H9 (cell line): Measurements from ENCODE around the gene BRAF. TPM values are rescaled to one million over a fixed set of nuclear protein-coding genes. Genes with fewer than 3 reads are reported as not detected.
A peak's percentile ranks its signal among the peaks of the same experiment; 100 is the strongest.

ENCODE experiments used
- DNase-seq: peaks from one replicate; pipeline ENCODE4 v3.0.0-alpha.2; 2017
- H2AFZ ChIP-seq: one replicate; pipeline ENCODE4 v1.6.1; 2013; ENCODE audit warnings: mild to moderate bottlenecking, low read length, control low read depth, moderate library complexity
- H2AK5ac ChIP-seq: 2 replicates; pipeline ENCODE4 v1.6.1; 2013; ENCODE audit warnings: low read length, control low read depth, mixed read lengths; ENCODE audit not compliant: insufficient read length
- H2BK120ac ChIP-seq: one replicate; pipeline ENCODE4 v1.6.1; 2013; ENCODE audit warnings: low read depth, mild to moderate bottlenecking, low read length, control low read depth, inconsistent platforms; ENCODE audit not compliant: poor library complexity, severe bottlenecking
- H2BK12ac ChIP-seq: 2 replicates; pipeline ENCODE4 v1.6.1; 2013; ENCODE audit warnings: low read length, control low read depth, mixed read lengths, low read depth; ENCODE audit not compliant: insufficient read length
- H2BK15ac ChIP-seq: 2 replicates; pipeline ENCODE4 v1.6.1; 2013; ENCODE audit warnings: low read depth, low read length, control low read depth
- H2BK20ac ChIP-seq: one replicate; pipeline ENCODE4 v1.6.1; 2013; ENCODE audit warnings: low read depth, mild to moderate bottlenecking, low read length, control low read depth, inconsistent platforms; ENCODE audit not compliant: poor library complexity, severe bottlenecking
- H2BK5ac ChIP-seq: 2 replicates; pipeline ENCODE4 v1.6.1; 2013; ENCODE audit warnings: low read length, control low read depth, mixed read lengths; ENCODE audit not compliant: insufficient read length
- H3K14ac ChIP-seq: 2 replicates; pipeline ENCODE4 v1.6.1; 2013; ENCODE audit warnings: low read length, control low read depth; ENCODE audit not compliant: insufficient read depth
- H3K18ac ChIP-seq: 2 replicates; pipeline ENCODE4 v1.6.1; 2013; ENCODE audit warnings: low read depth, mild to moderate bottlenecking, mixed read lengths, low read length, control low read depth; ENCODE audit not compliant: insufficient read length
- H3K23ac ChIP-seq: 2 replicates; pipeline ENCODE4 v1.6.1; 2013; ENCODE audit warnings: low read length, control low read depth, mixed read lengths, low read depth; ENCODE audit not compliant: insufficient read length
- H3K23me2 ChIP-seq: 2 replicates; pipeline ENCODE4 v1.6.1; 2013; ENCODE audit warnings: low read depth, mild to moderate bottlenecking, mixed read lengths, low read length, control low read depth; ENCODE audit not compliant: insufficient read length, poor library complexity, severe bottlenecking
- H3K27ac ChIP-seq: 2 replicates; pipeline ENCODE4 v1.5.1; 2013; ENCODE audit warnings: low read length, control low read depth, mixed read lengths, low read depth; ENCODE audit not compliant: insufficient read length
- H3K27me3 ChIP-seq: 2 replicates; pipeline ENCODE4 v1.6.1; 2013; ENCODE audit warnings: low read length, control low read depth, inconsistent platforms; ENCODE audit not compliant: insufficient read depth
- H3K4ac ChIP-seq: 2 replicates; pipeline ENCODE4 v1.6.1; 2013; ENCODE audit warnings: low read depth, mild to moderate bottlenecking, control low read depth, inconsistent platforms, low read length, moderate library complexity
- H3K4me1 ChIP-seq: 2 replicates; pipeline ENCODE4 v1.6.1; 2013; ENCODE audit warnings: low read length, control low read depth, inconsistent platforms; ENCODE audit not compliant: insufficient read depth
- H3K4me2 ChIP-seq: 2 replicates; pipeline ENCODE4 v1.6.1; 2013; ENCODE audit warnings: low read length, control low read depth, mixed read lengths; ENCODE audit not compliant: insufficient read length, insufficient read depth
- H3K56ac ChIP-seq: 2 replicates; pipeline ENCODE4 v1.6.1; 2013; ENCODE audit warnings: low read depth, mild to moderate bottlenecking, mixed read lengths, low read length, control low read depth; ENCODE audit not compliant: insufficient read length
- H3K79me1 ChIP-seq: 2 replicates; pipeline ENCODE4 v1.6.1; 2013; ENCODE audit warnings: low read depth, mild to moderate bottlenecking, moderate library complexity, low read length, control low read depth, inconsistent platforms; ENCODE audit not compliant: insufficient read depth, poor library complexity, severe bottlenecking
- H3K79me2 ChIP-seq: 2 replicates; pipeline ENCODE4 v1.6.1; 2013; ENCODE audit warnings: low read length, control low read depth, inconsistent platforms; ENCODE audit not compliant: insufficient read depth
- H3K9ac ChIP-seq: 2 replicates; pipeline ENCODE4 v1.6.1; 2013; ENCODE audit warnings: low read length, control low read depth, mixed read lengths; ENCODE audit not compliant: insufficient read length; ENCODE audit errors: extremely low read depth
- H3K9me3 ChIP-seq: one replicate; pipeline ENCODE4 v1.6.1; 2013; ENCODE audit warnings: low read depth, low read length, inconsistent platforms; ENCODE audit not compliant: control insufficient read depth
- H3T11ph ChIP-seq: one replicate; pipeline ENCODE4 v1.6.1; 2013; ENCODE audit warnings: mild to moderate bottlenecking, low read length, control low read depth, inconsistent platforms
- H4K20me1 ChIP-seq: one replicate; pipeline ENCODE4 v1.6.1; 2013; ENCODE audit not compliant: control insufficient read depth, insufficient read length, insufficient read depth
- H4K5ac ChIP-seq: 2 replicates; pipeline ENCODE4 v1.6.1; 2013; ENCODE audit warnings: low read depth, mild to moderate bottlenecking, mixed read lengths, low read length, control low read depth; ENCODE audit not compliant: insufficient read length
- H4K8ac ChIP-seq: replicated peaks from 2 replicates; pipeline ENCODE4 v1.6.1; 2013; ENCODE audit warnings: low read length, control low read depth, mixed read lengths, low read depth; ENCODE audit not compliant: insufficient read length
- H4K91ac ChIP-seq: 2 replicates; pipeline ENCODE4 v1.6.1; 2013; ENCODE audit warnings: low read depth, mild to moderate bottlenecking, moderate library complexity, mixed read lengths, low read length, control low read depth; ENCODE audit not compliant: insufficient read length
- H3K27ac Mint-ChIP-seq, 3 experiments: 2 replicates in 2 of 3; 3 replicates in 1 of 3; pipeline ENCODE4 v1.8.0; 2020 to 2021; ENCODE audit warnings: mixed read lengths in 3 of 3, mild to moderate bottlenecking in 1 of 3, moderate library complexity in 1 of 3
- H3K27me3 Mint-ChIP-seq: 2 replicates; pipeline ENCODE4 v1.8.0; 2021; ENCODE audit warnings: low read depth, mild to moderate bottlenecking, moderate library complexity, mixed read lengths
- H3K36me3 Mint-ChIP-seq, 3 experiments: 2 replicates in 2 of 3; 3 replicates in 1 of 3; pipeline ENCODE4 v1.8.0; 2020 to 2021; ENCODE audit warnings: low read depth in 3 of 3, mixed read lengths in 3 of 3; ENCODE audit not compliant: insufficient read depth in 1 of 3
- H3K4me1 Mint-ChIP-seq, 2 experiments: 2 replicates each; pipeline ENCODE4 v1.8.0; 2020; ENCODE audit warnings: mixed read lengths in 2 of 2
- H3K4me3 Mint-ChIP-seq, 2 experiments: 2 replicates in 1 of 2; 3 replicates in 1 of 2; pipeline ENCODE4 v1.8.0; 2020 to 2021; ENCODE audit warnings: mild to moderate bottlenecking in 2 of 2, mixed read lengths in 2 of 2, moderate library complexity in 1 of 2
- H3K9me3 Mint-ChIP-seq, 2 experiments: 2 replicates in 1 of 2; 3 replicates in 1 of 2; pipeline ENCODE4 v1.8.0; 2020; ENCODE audit warnings: mild to moderate bottlenecking in 2 of 2, mixed read lengths in 2 of 2, moderate library complexity in 1 of 2
- whole genome bisulfite sequencing: extraction: QIAGEN DNeasy Blood & Tissue Kit; methylation state at CpG from one replicate; pipeline ENCODE4 v1.1.7; 2013; ENCODE audit warnings: missing lambda C conversion rate, low lambda C conversion rate, mixed read lengths; ENCODE audit not compliant: insufficient read length; ENCODE audit errors: extremely low coverage; 5-methylcytosine and 5-hydroxymethylcytosine counted together
- total RNA-seq: library from RNA; stranded (reverse); gene quantifications from 2 replicates; pipeline ENCODE4 v1.2.1, GENCODE V29; 2021
- TF ChIP-seq, protein P1 (sequence below): fragments of 200-600 bp; sonication (generic); conservative IDR thresholded peaks from 3 replicates; pipeline ENCODE4 v1.8.0; 2021; ENCODE audit warnings: antibody characterized with exemption, mild to moderate bottlenecking

BRAF gene
- total RNA-seq, 1 experiment from 2014 or later, result 32.9 TPM

DNA sequence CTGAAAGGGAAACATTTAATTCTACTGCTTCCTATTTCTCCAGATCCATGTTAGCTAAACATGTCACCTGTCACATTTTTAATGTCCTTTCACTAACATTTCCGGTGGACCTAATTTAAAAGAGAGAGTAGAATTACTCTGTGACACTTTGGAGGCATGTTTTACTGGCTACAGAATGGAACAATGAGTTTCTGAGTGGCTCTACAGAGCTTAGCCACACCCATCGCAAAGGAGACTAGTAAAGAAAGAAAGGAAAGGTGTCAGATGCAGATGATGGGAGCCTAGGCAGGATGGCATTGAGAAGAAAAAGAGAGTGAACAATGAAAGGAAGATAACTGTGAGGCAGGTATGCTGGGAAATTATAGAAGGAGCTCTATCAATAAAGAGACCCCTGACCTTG is 192.3 kb downstream of the BRAF start:
- no peak overlapping the region for H2BK120ac ChIP-seq
- H3K79me1 ChIP-seq, result no peaks in the 10 kb centered on the region
- no peaks in the 10 kb centered on the region for H3K79me2 ChIP-seq
- no peaks in the 10 kb centered on the region for H4K20me1 ChIP-seq
- H4K5ac ChIP-seq, result no peak overlapping the region
- H2AK5ac ChIP-seq, result no peak overlapping the region
- H3K14ac ChIP-seq, result no peak overlapping the region
- H3K18ac ChIP-seq, result no peak overlapping the region
- Mint-ChIP-seq H3K36me3 (peaks cover 4 to 9% (median 9%) of the 10 kb centered on the region in 3 experiments; a peak in 5 of 7 replicates), H3K27me3 (no peaks in the 10 kb centered on the region), H3K27ac (peak overlapping the region in 1 of 3 experiments; percentile 53; a peak in 2 of 7 replicates), H3K4me1 (peaks cover 5 to 9% of the 10 kb centered on the region in 2 experiments), H3K9me3 (no peaks in the 10 kb centered on the region), H3K4me3 (no peak overlapping the region)
- H3K4ac ChIP-seq, result no peak overlapping the region
- H3K4me1 ChIP-seq, result no peaks in the 10 kb centered on the region
- no peak overlapping the region for H2BK5ac ChIP-seq
- H3K23me2 ChIP-seq, result no peaks in the 10 kb centered on the region
- no peak overlapping the region for H3K56ac ChIP-seq
- no peak overlapping the region for H3K23ac ChIP-seq
- TF ChIP-seq, protein P1, sequence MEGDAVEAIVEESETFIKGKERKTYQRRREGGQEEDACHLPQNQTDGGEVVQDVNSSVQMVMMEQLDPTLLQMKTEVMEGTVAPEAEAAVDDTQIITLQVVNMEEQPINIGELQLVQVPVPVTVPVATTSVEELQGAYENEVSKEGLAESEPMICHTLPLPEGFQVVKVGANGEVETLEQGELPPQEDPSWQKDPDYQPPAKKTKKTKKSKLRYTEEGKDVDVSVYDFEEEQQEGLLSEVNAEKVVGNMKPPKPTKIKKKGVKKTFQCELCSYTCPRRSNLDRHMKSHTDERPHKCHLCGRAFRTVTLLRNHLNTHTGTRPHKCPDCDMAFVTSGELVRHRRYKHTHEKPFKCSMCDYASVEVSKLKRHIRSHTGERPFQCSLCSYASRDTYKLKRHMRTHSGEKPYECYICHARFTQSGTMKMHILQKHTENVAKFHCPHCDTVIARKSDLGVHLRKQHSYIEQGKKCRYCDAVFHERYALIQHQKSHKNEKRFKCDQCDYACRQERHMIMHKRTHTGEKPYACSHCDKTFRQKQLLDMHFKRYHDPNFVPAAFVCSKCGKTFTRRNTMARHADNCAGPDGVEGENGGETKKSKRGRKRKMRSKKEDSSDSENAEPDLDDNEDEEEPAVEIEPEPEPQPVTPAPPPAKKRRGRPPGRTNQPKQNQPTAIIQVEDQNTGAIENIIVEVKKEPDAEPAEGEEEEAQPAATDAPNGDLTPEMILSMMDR, result no peak
- no peaks in the 10 kb centered on the region for H3K9me3 ChIP-seq
- no peak overlapping the region for H4K91ac ChIP-seq
- H3K27ac ChIP-seq, result no peak overlapping the region
- DNase-seq, result no peak
- no peak overlapping the region for H3K4me2 ChIP-seq
- H3T11ph ChIP-seq, result no peak overlapping the region
- no peak overlapping the region for H4K8ac ChIP-seq
- no peak overlapping the region for H2BK15ac ChIP-seq
- H2AFZ ChIP-seq, result no peak overlapping the region
- H3K9ac ChIP-seq, result no peak overlapping the region
- H2BK12ac ChIP-seq, result no peak overlapping the region
- WGBS, result no CpG with 5 or more reads among the region's 2 CpGs
- H2BK20ac ChIP-seq, result no peak overlapping the region
- no peaks in the 10 kb centered on the region for H3K27me3 ChIP-seq
